A549 (cell line): ENCODE data around the gene GABPB1. TPM values are rescaled to one million over a fixed set of nuclear protein-coding genes. Genes with fewer than 3 reads are reported as not detected.
A peak's percentile ranks its signal among the peaks of the same experiment; 100 is the strongest.

Source experiments
- ATAC-seq, 2 experiments: fragments of 200-7000 bp in 1 of 2; fragments of >200 bp in 1 of 2; cut with Nextera tagmentation in 1 of 2; cut with Tn5 transposase in 1 of 2; 3 replicates each; pipeline versions ENCODE4 v1.8.0 to v1.9.1; 2018 to 2020; ENCODE audit warnings: mild to moderate bottlenecking in 1 of 2, moderate library complexity in 1 of 2
- CTCF ChIA-PET: fragments of 300-600 bp; sonication (Branson Sonifier 250); formaldehyde crosslinking; extraction: SDS; loops from one replicate; lab custom pipeline; 2021; ENCODE audit warnings: antibody characterized with exemption, inconsistent platforms; lab: Yijun Ruan, JAX
- POLR2A ChIA-PET: fragments of 350-600 bp; formaldehyde crosslinking; extraction: SDS; loops from one replicate; lab custom pipeline; 2021; ENCODE audit warnings: antibody characterized with exemption, inconsistent platforms; lab: Yijun Ruan, JAX
- DNase-seq, 2 experiments: peaks; one replicate each; pipeline versions ENCODE4 v3.0.0 to v3.0.0-alpha.2; 2011 to 2016; ENCODE audit warnings: low read depth in 1 of 2, low spot score in 1 of 2
- FAIRE-seq: peaks from 2 replicates; lab custom pipeline; 2011; peaks lifted over from hg19 to GRCh38; lab: Jason Lieb, UNC
- H3K27ac ChIP-seq, 2 experiments: fragments of >200 bp; sonication (Bioruptor Twin); formaldehyde crosslinking; 3 replicates each; pipeline ENCODE4 v1.5.1; 2016 to 2017
- H3K4me1 ChIP-seq: fragments of >200 bp; sonication (Bioruptor Twin); formaldehyde crosslinking; 3 replicates; pipeline ENCODE4 v1.6.1; 2016
- H3K4me2 ChIP-seq: fragments of >200 bp; sonication (Bioruptor Twin); formaldehyde crosslinking; 3 replicates; pipeline ENCODE4 v1.6.1; 2016
- H3K4me3 ChIP-seq: fragments of >200 bp; sonication (Bioruptor Twin); formaldehyde crosslinking; 3 replicates; pipeline ENCODE4 v1.5.1; 2016
- H3K9me3 ChIP-seq: fragments of >200 bp; sonication (Bioruptor Twin); formaldehyde crosslinking; 3 replicates; pipeline ENCODE4 v1.6.1; 2016
- ATOH8 ChIP-seq: fragments of 250-450 bp; sonication (Bioruptor Pico); IDR thresholded peaks from 2 replicates; pipeline ENCODE4 v1.5.0; 2020; ENCODE audit warnings: low read depth, mild to moderate bottlenecking, moderate library complexity
- BCL3 ChIP-seq: fragments of >200 bp; sonication (Bioruptor Twin); formaldehyde crosslinking; IDR thresholded peaks from 3 replicates; pipeline ENCODE4 v1.6.1; 2016
- CBX8 ChIP-seq: fragments of 200-600 bp; sonication (generic); IDR thresholded peaks from 2 replicates; pipeline ENCODE4 v1.6.1; 2016
- E2F6 ChIP-seq: IDR thresholded peaks from 2 replicates; pipeline ENCODE4 v1.6.1; 2012; ENCODE audit warnings: low read depth, borderline replicate concordance
- EHMT2 ChIP-seq: fragments of 200-600 bp; sonication (generic); IDR thresholded peaks from 2 replicates; pipeline ENCODE4 v1.6.1; 2016; ENCODE audit warnings: antibody characterized with exemption, low read depth, mild to moderate bottlenecking, moderate library complexity
- ELK1 ChIP-seq: fragments of 150-350 bp; IDR thresholded peaks from 2 replicates; pipeline ENCODE4 v1.6.1; 2014; ENCODE audit warnings: low read depth, mild to moderate bottlenecking, low read length
- ESRRA ChIP-seq: fragments of 150-350 bp; IDR thresholded peaks from 2 replicates; pipeline ENCODE4 v1.6.1; 2014; ENCODE audit warnings: mild to moderate bottlenecking, low read length, borderline replicate concordance
- FOXS1 ChIP-seq: fragments of 250-450 bp; sonication (Bioruptor Pico); IDR thresholded peaks from 2 replicates; pipeline ENCODE4 v1.5.0; 2020; ENCODE audit warnings: mild to moderate bottlenecking, moderate library complexity
- GATA3 ChIP-seq: IDR thresholded peaks from 2 replicates; pipeline ENCODE4 v1.6.1; 2012; ENCODE audit warnings: borderline replicate concordance
- HDAC2 ChIP-seq: fragments of 200-600 bp; sonication (generic); IDR thresholded peaks from 2 replicates; pipeline ENCODE4 v1.6.1; 2016
- HES2 ChIP-seq: fragments of >200 bp; sonication (Bioruptor Twin); formaldehyde crosslinking; IDR thresholded peaks from 2 replicates; pipeline ENCODE4 v1.6.1; 2016
- HEYL ChIP-seq: fragments of 250-450 bp; sonication (Bioruptor Pico); IDR thresholded peaks from 2 replicates; pipeline ENCODE4 v1.8.0; 2021; ENCODE audit warnings: mild to moderate bottlenecking, moderate library complexity
- HMGXB4 ChIP-seq: fragments of 250-450 bp; sonication (Bioruptor Pico); IDR thresholded peaks from 2 replicates; pipeline ENCODE4 v1.5.0; 2021; ENCODE audit warnings: mild to moderate bottlenecking, moderate library complexity, borderline replicate concordance
- HOXA7 ChIP-seq: fragments of 250-450 bp; sonication (Bioruptor Pico); IDR thresholded peaks from 2 replicates; pipeline ENCODE4 v1.5.0; 2020; ENCODE audit warnings: mild to moderate bottlenecking, moderate library complexity
- JUN ChIP-seq, 2 experiments: fragments of >200 bp; sonication (Bioruptor Twin); formaldehyde crosslinking; IDR thresholded peaks; 2 replicates in 1 of 2; 3 replicates in 1 of 2; pipeline ENCODE4 v1.6.1; 2016 to 2017
- JUNB ChIP-seq: fragments of >200 bp; sonication (Bioruptor Twin); formaldehyde crosslinking; IDR thresholded peaks from 2 replicates; pipeline ENCODE4 v1.6.1; 2016
- KDM1A ChIP-seq: fragments of 200-600 bp; sonication (generic); IDR thresholded peaks from 2 replicates; pipeline ENCODE4 v1.6.1; 2016; ENCODE audit warnings: low read depth, mild to moderate bottlenecking
- MAX ChIP-seq: IDR thresholded peaks from 2 replicates; pipeline ENCODE4 v1.6.1; 2012
- MYC ChIP-seq: IDR thresholded peaks from 2 replicates; pipeline ENCODE4 v1.6.1; 2012; ENCODE audit warnings: mild to moderate bottlenecking, inconsistent platforms, low read length, improper control_type of control experiment, borderline replicate concordance
- RAD21 ChIP-seq, 2 experiments: fragments of >200 bp in 1 of 2; sonication (Bioruptor Twin) in 1 of 2; formaldehyde crosslinking in 1 of 2; IDR thresholded peaks in 1 of 2; conservative IDR thresholded peaks in 1 of 2; 2 replicates in 1 of 2; 3 replicates in 1 of 2; pipeline ENCODE4 v1.6.1; 2012 to 2018; ENCODE audit warnings: inconsistent platforms in 1 of 2
- RARB ChIP-seq: fragments of 250-450 bp; sonication (Bioruptor Pico); IDR thresholded peaks from 2 replicates; pipeline ENCODE4 v1.8.0; 2021; ENCODE audit warnings: mild to moderate bottlenecking, moderate library complexity
- RCOR1 ChIP-seq: fragments of 150-350 bp; IDR thresholded peaks from 2 replicates; pipeline ENCODE4 v1.6.1; 2014; ENCODE audit warnings: antibody characterized with exemption, low read length, low read depth
- USF2 ChIP-seq: fragments of 450-650 bp; IDR thresholded peaks from 2 replicates; pipeline ENCODE4 v1.6.1; 2014; ENCODE audit warnings: antibody characterized with exemption
- ZFP36 ChIP-seq: fragments of 450-650 bp; IDR thresholded peaks from 2 replicates; pipeline ENCODE4 v1.6.1; 2014; ENCODE audit warnings: borderline replicate concordance; ENCODE audit not compliant: partially characterized antibody
- ZNF302 ChIP-seq: fragments of 250-450 bp; sonication (Bioruptor Pico); IDR thresholded peaks from 2 replicates; pipeline ENCODE4 v1.9.0; 2021; ENCODE audit warnings: inconsistent platforms, mild to moderate bottlenecking, moderate library complexity
- ZSCAN20 ChIP-seq: fragments of 250-450 bp; sonication (Bioruptor Pico); IDR thresholded peaks from 2 replicates; pipeline ENCODE4 v1.8.0; 2022; ENCODE audit warnings: mild to moderate bottlenecking, moderate library complexity
- WGBS: methylation state at CpG from one replicate; pipeline ENCODE4 v1.1.6; 2017; ENCODE audit errors: missing lambda C conversion rate; 5-methylcytosine and 5-hydroxymethylcytosine counted together
- polyA plus RNA-seq, 4 experiments: library from polyadenylated mRNA; depleted of rRNA in 3 of 4; stranded (reverse); fragments of >200 nt; fragmentation: RNase III in 1 of 4; extraction: RNeasy Plus Mini Kit Qiagen cat#74134 plus additional on column Dnase treatment in 1 of 4; gene quantifications; 2 replicates in 3 of 4; 3 replicates in 1 of 4; pipeline ENCODE4 v1.2.3, GENCODE V29; 2011 to 2017

Gene GABPB1
- polyA plus RNA-seq, 2 of the 4 experiments (the other 2 are of a cell fraction) = 23.0 to 53.9 TPM

- DNase-seq = no peak
- ChIA-PET CTCF (interaction anchor here (5.4 kb wide), 1 partner anchor 164 kb away, joined by 67 read pairs; no protein-coding TSS in a partner anchor), POLR2A (no interaction called here)
- no peak overlapping the region for H3K27ac ChIP-seq
- peaks cover 10% of the 10 kb centered on the region; the same call in 2 of the 3 replicates for H3K9me3 ChIP-seq
- 87% methylated on average over 2 of the region's 2 CpGs for WGBS
- no peak for TF ChIP-seq CBX8
- no peak for TF ChIP-seq HOXA7 (CRISPR knock-in tag)
- TF ChIP-seq ESRRA = no peak; the same call in 1 of the 2 replicates
- no peak for TF ChIP-seq EHMT2
- no peak for TF ChIP-seq FOXS1 (CRISPR knock-in tag)
- TF ChIP-seq ELK1 = no peak
- TF ChIP-seq JUN (IDR thresholded peaks at IDR 0.05) = no peak
- no peak for TF ChIP-seq USF2
- TF ChIP-seq HES2 = no peak
- no peak for TF ChIP-seq MAX
- no peak for TF ChIP-seq HEYL (CRISPR knock-in tag)
- H3K4me2 ChIP-seq = no peak overlapping the region
- no peak for ATAC-seq
- peaks cover 25% of the 10 kb centered on the region for H3K4me1 ChIP-seq
- H3K4me3 ChIP-seq = no peak overlapping the region
- peak; percentile 70 for FAIRE-seq
Observed at GRCh38 chr15:50312636-50313035, 42.4 kb downstream of the GABPB1 start.

- no peak for TF ChIP-seq RAD21 (conservative IDR thresholded peaks at IDR 0.05 in 1 of 2, IDR thresholded peaks at IDR 0.05 in 1 of 2)
- TF ChIP-seq BCL3 = no peak
- no peak for TF ChIP-seq RARB (CRISPR knock-in tag)
- no peak for TF ChIP-seq HMGXB4
- no peak for TF ChIP-seq KDM1A
- TF ChIP-seq E2F6 = no peak
- TF ChIP-seq ZFP36 = no peak
- TF ChIP-seq ZNF302 (CRISPR knock-in tag) = no peak
- no peak for TF ChIP-seq EHMT2
- TF ChIP-seq ELK1 = no peak
- no peak for TF ChIP-seq GATA3
- no peak for TF ChIP-seq MYC
- TF ChIP-seq HDAC2 = no peak
- TF ChIP-seq MAX = no peak
- no peak for TF ChIP-seq ATOH8 (CRISPR knock-in tag)
- no peak for TF ChIP-seq RCOR1
- TF ChIP-seq ZSCAN20 (CRISPR knock-in tag) = no peak
- no peak for TF ChIP-seq HES2
- TF ChIP-seq JUNB = no peak
- CTCF ChIA-PET = interaction anchor here (0.6 to 1.6 kb wide), 2 partner anchors 11 to 160 kb away, joined by 3 to 6 read pairs; no protein-coding TSS in a partner anchor
- Histone ChIP-seq H3K4me2 (no peak overlapping the region), H3K9me3 (peaks cover 20% of the 10 kb centered on the region; the same call in 2 of the 3 replicates), H3K4me3 (no peak overlapping the region), H3K4me1 (peaks cover 6% of the 10 kb centered on the region; the same call in 2 of the 3 replicates), H3K27ac (no peak overlapping the region)
- ATAC-seq (no peak), DNase-seq (no peak), FAIRE-seq (no peak)
- POLR2A ChIA-PET = no interaction called here
Observed at GRCh38 chr15:50307799-50308198, 47.2 kb downstream of the GABPB1 start.
